22Rv1 (cell line): ENCODE data around the gene CLMP.

ENCODE experiments used
- H3K27ac ChIP-seq: fragments of 450-650 bp; 2 replicates; pipeline ENCODE4 v1.5.1; 2017
- ZFX ChIP-seq: fragments of 450-650 bp; IDR thresholded peaks from 2 replicates; pipeline ENCODE4 v1.6.1; 2017; ENCODE audit warnings: antibody characterized with exemption, borderline replicate concordance
- TF ChIP-seq, protein P1 (sequence below): fragments of 450-650 bp; IDR thresholded peaks from 2 replicates; pipeline ENCODE4 v1.5.1; 2017; ENCODE audit warnings: mild to moderate bottlenecking

Gene CLMP

DNA sequence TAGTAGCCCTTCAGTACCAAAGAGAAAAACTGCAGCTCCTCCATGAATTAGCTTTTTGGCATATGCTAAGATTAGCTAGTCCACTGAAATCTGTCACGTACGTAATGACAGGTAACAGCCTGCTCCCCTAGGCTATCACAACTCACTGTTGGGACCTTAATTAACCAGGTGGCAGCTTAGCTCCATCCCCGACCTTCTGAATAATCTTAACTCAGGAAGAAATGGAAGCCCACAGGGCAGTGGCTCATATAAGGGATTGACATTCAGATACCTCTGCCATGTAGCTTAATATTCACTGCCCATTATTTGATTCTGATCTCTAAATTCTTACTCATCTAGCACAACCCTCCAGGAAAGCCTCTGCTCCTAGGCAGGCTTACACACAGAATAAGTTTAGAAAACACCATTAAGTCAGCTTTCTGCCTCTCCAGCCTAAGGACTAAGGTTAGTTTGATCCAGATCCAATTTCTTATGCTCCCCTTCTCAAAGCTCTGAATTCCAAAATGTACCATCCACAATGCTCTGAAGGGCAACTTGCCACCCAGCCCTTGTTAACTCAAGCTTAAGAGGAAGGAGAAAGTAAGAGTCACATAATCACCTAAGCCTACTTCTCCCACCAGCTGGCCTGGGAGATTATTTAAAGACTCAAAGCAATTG is 138.1 kb downstream of the CLMP start:
- H3K27ac ChIP-seq: peak overlapping the region; percentile 100
- TF ChIP-seq ZFX: no peak
- TF ChIP-seq, protein P1, sequence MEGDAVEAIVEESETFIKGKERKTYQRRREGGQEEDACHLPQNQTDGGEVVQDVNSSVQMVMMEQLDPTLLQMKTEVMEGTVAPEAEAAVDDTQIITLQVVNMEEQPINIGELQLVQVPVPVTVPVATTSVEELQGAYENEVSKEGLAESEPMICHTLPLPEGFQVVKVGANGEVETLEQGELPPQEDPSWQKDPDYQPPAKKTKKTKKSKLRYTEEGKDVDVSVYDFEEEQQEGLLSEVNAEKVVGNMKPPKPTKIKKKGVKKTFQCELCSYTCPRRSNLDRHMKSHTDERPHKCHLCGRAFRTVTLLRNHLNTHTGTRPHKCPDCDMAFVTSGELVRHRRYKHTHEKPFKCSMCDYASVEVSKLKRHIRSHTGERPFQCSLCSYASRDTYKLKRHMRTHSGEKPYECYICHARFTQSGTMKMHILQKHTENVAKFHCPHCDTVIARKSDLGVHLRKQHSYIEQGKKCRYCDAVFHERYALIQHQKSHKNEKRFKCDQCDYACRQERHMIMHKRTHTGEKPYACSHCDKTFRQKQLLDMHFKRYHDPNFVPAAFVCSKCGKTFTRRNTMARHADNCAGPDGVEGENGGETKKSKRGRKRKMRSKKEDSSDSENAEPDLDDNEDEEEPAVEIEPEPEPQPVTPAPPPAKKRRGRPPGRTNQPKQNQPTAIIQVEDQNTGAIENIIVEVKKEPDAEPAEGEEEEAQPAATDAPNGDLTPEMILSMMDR: no peak

DNA sequence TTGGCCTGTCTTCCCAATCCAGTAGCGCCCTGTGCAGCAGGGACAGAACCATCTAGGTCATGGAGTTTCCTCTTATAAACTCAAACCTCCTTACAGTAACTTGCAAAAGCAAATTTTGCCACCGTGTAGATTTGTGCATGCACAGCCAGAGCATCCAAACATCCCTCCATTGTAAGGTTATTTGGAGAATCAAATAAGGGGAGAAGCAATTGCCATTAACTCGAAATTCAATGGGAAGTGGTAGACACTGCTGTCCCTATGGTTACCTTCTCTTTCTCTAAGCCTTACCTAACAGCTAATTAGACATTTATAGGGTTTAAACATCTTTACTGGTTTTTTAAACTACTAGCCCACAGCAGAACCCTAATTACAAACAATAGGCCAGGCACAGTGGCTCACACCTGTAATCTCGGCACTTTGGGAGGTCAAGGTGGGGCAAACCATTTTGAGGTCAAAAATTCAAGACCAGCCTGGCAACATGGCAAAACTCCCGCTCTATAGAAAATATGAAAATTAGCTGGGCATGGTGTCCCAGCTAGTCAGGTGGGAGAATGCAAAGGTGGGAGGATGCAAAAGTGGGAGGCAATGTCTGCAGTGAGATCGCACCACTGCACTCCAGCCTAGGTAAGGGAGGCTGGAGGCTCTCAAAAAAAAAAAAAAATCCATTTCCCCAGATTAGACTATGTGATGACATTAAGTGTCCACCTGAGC is 139.7 kb downstream of the CLMP start:
- peak overlapping the region; percentile 100 for H3K27ac ChIP-seq

DNA sequence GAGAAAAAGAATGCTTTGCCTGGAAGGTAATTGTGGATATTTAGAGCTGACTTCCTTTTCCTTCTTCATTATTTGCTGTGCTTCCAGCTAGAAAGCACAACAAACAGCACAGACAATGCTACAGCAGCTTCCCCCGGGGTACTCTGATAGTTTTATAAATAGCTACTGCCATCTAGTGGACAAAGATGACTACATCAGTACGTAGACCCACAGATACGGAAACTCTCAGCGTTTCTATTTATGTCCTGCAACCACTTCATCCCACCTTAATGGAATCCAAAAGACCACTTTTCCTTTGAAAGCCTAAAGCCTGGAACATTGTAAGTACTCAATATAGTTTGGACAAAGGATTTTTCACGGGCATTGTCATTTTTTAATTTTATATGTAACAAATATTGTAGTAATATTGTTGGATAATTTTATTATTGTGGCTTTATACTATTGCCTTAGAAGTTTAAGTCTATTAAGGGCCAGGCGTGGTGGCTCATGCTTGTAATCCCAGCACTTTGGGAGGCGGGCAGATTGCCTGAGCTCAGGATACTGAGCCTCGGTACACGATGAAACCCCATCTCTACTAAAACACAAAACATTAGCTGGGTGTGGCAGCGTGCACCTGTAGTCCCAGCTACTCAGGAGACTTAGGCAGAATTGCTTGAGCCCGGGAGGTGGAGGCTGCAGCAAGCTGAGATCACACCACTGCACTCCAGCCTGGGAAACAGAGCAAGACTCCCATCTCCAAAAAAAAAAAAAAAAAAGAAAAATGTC is 140.6 kb downstream of the CLMP start:
- peak overlapping the region; percentile 100 for H3K27ac ChIP-seq
- no peak for TF ChIP-seq ZFX
- TF ChIP-seq, protein P1: peak; percentile 80

More for the DNA sequence above, 139.7 kb downstream of the CLMP start:
- TF ChIP-seq, protein P1: no peak
- TF ChIP-seq ZFX: no peak

DNA sequence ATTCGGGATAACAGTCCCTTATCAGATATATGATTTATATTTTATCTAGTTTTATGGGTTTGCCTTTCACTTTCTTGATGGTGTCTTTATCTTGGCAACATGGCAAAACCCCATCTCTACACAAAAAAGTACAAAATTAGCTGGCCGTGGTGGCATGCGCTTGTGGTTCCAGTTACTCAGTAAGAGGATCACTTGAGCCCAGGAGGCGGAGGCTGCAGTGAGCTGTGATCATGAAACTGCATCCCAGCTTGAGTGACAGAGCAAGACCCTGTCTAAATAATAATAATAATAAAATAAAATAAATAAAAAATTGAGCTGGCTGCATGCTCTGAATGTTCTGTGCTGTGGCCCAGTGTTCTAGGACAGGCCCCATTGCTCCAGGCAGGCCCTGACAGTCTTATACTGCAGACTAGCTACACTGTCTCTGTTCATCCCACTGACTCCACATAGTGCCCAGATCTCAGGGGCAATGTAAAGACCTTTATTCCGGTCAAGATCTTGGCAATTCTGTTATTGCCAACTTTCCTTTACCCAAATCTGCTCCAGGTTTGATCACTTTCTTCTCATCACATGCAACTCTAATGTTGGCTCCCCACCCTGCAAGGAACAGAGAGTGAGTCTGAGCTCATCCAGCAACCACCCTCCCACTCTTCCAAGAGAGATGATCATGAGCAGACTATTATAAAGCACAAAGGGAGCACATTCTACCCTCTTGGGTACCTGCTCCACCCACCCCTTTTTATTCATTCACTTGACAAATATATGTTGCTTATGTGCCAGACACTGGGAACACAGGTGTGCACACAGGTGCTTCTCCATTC is 141.9 kb downstream of the CLMP start:
- no peak overlapping the region for H3K27ac ChIP-seq
- TF ChIP-seq, protein P1: no peak
- TF ChIP-seq ZFX: no peak

DNA sequence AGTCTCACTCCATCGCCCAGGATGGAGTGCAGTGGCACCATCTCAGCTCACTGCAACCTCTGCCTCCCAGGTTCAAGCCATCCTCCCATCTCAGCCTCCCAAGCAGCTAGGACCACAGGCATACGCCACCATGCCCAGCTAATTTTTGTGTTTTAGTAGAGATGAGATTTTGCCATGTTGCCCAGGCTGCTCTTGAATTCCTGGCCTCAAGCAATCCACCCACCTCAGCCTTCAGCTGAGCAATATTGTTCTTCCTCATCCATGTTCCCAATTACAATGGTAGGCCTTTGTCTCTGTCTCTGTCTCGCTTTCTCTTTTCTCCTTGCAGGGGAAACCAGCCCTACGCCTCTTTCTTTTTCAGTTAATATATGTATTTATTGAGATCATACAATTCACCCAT is 143.4 kb downstream of the CLMP start:
- TF ChIP-seq, protein P1: no peak
- TF ChIP-seq ZFX: no peak
- no peak overlapping the region for H3K27ac ChIP-seq

DNA sequence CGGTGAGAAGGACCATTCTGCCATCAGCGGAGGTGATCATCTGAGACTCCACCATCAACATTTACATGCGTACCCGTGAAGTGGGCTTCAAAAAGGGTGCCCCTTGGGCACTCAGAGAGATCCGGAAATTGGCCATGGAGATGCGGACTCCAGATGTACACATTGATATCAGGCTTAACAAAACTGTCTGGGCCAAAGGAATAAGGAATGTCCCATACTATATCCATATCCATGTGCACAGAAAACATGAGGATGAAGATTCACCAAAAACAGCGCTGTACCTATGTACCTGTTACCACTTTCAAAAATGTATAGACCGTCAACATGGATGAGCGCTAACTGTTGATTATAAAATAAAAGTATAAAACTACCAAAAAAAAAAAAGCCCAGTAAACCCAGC is 143.9 kb downstream of the CLMP start:
- H3K27ac ChIP-seq: no peak overlapping the region
- no peak for TF ChIP-seq ZFX
- TF ChIP-seq, protein P1: no peak
